KMS-11 (cell line): ENCODE results near the gene STXBP6.

Experiments used
- H2AFZ ChIP-seq: fragments of 200-600 bp; sonication (generic); 2 replicates; pipeline ENCODE4 v1.6.1; 2016; ENCODE audit warnings: antibody characterized with exemption, mixed run types, low read depth
- H3K27ac ChIP-seq: fragments of 200-600 bp; sonication (generic); 2 replicates; pipeline ENCODE4 v1.6.1; 2016; ENCODE audit warnings: mild to moderate bottlenecking, mixed run types
- H3K27me3 ChIP-seq: fragments of 200-600 bp; sonication (generic); 2 replicates; pipeline ENCODE4 v1.6.1; 2017; ENCODE audit warnings: mild to moderate bottlenecking, low read depth, mixed run types, moderate library complexity; ENCODE audit not compliant: insufficient read depth
- H3K36me3 ChIP-seq: fragments of 200-600 bp; sonication (generic); 2 replicates; pipeline ENCODE4 v1.6.1; 2017; ENCODE audit warnings: mild to moderate bottlenecking, mixed run types; ENCODE audit not compliant: insufficient read depth
- H3K4me1 ChIP-seq: fragments of 200-600 bp; sonication (generic); 2 replicates; pipeline ENCODE4 v1.6.1; 2016; ENCODE audit warnings: mild to moderate bottlenecking, low read depth, mixed run types; ENCODE audit not compliant: poor library complexity, severe bottlenecking
- H3K4me2 ChIP-seq: fragments of 200-600 bp; sonication (generic); 2 replicates; pipeline ENCODE4 v1.7.0; 2016; ENCODE audit warnings: mild to moderate bottlenecking, mixed run types
- H3K4me3 ChIP-seq: fragments of 200-600 bp; sonication (generic); IDR thresholded peaks from 2 replicates; pipeline ENCODE4 v1.6.1; 2017; ENCODE audit warnings: low read depth, low read length, mixed read lengths; ENCODE audit not compliant: insufficient read depth
- H3K79me2 ChIP-seq: fragments of 200-600 bp; sonication (generic); 2 replicates; pipeline ENCODE4 v1.6.1; 2016; ENCODE audit warnings: low read depth, mixed run types; ENCODE audit not compliant: insufficient read depth
- H3K9ac ChIP-seq: fragments of 200-600 bp; sonication (generic); 2 replicates; pipeline ENCODE4 v1.6.1; 2016; ENCODE audit warnings: mild to moderate bottlenecking, mixed run types
- H4K20me1 ChIP-seq: fragments of 200-600 bp; sonication (generic); 2 replicates; pipeline ENCODE4 v1.6.1; 2016; ENCODE audit warnings: mild to moderate bottlenecking, mixed run types; ENCODE audit not compliant: insufficient read depth
- CTCF ChIP-seq: fragments of 200-600 bp; sonication (generic); conservative IDR thresholded peaks from 2 replicates; pipeline ENCODE4 v1.6.1; 2017; ENCODE audit warnings: low read depth, mild to moderate bottlenecking, antibody characterized with exemption, low read length, moderate library complexity, mixed read lengths

STXBP6 gene

GRCh38 chr14:25041898-25042297 is 8.0 kb downstream of the STXBP6 start:
- H3K36me3 ChIP-seq = no peaks in the 10 kb centered on the region
- H3K4me2 ChIP-seq = no peak overlapping the region
- H3K27ac ChIP-seq = no peak overlapping the region
- H3K79me2 ChIP-seq = no peaks in the 10 kb centered on the region
- no peak for TF ChIP-seq CTCF
- no peak overlapping the region for H3K9ac ChIP-seq
- no peaks in the 10 kb centered on the region for H3K4me1 ChIP-seq
- no peaks in the 10 kb centered on the region for H4K20me1 ChIP-seq
- no peak overlapping the region for H3K4me3 ChIP-seq
- no peaks in the 10 kb centered on the region for H3K27me3 ChIP-seq
- no peak overlapping the region for H2AFZ ChIP-seq

GRCh38 chr14:25041484-25041883 is 8.5 kb downstream of the STXBP6 start:
- Histone ChIP-seq H2AFZ (no peak overlapping the region), H4K20me1 (no peaks in the 10 kb centered on the region), H3K27me3 (no peaks in the 10 kb centered on the region), H3K27ac (no peak overlapping the region), H3K79me2 (no peaks in the 10 kb centered on the region), H3K4me1 (no peaks in the 10 kb centered on the region), H3K9ac (no peak overlapping the region), H3K36me3 (no peaks in the 10 kb centered on the region), H3K4me3 (no peak overlapping the region), H3K4me2 (no peak overlapping the region)
- TF ChIP-seq CTCF = no peak

- H4K20me1 ChIP-seq = no peaks in the 10 kb centered on the region
- no peak overlapping the region for H3K4me2 ChIP-seq
- H3K4me1 ChIP-seq = no peaks in the 10 kb centered on the region
- no peaks in the 10 kb centered on the region for H3K36me3 ChIP-seq
- H3K27me3 ChIP-seq = no peaks in the 10 kb centered on the region
- TF ChIP-seq CTCF = no peak
- no peak overlapping the region for H3K27ac ChIP-seq
- no peak overlapping the region for H3K9ac ChIP-seq
- H3K4me3 ChIP-seq = no peak overlapping the region
- H2AFZ ChIP-seq = no peak overlapping the region
- no peaks in the 10 kb centered on the region for H3K79me2 ChIP-seq
Measured at GRCh38 chr14:25039933-25040332, 10.0 kb downstream of the STXBP6 start.

- Histone ChIP-seq H3K4me2 (no peak overlapping the region), H3K27me3 (no peaks in the 10 kb centered on the region), H3K4me1 (no peaks in the 10 kb centered on the region), H2AFZ (no peak overlapping the region), H3K4me3 (no peak overlapping the region), H4K20me1 (no peaks in the 10 kb centered on the region), H3K79me2 (no peaks in the 10 kb centered on the region), H3K27ac (no peak overlapping the region), H3K36me3 (no peaks in the 10 kb centered on the region), H3K9ac (no peak overlapping the region)
- TF ChIP-seq CTCF = no peak
Measured at GRCh38 chr14:25038044-25038668, 11.8 kb downstream of the STXBP6 start.
